Naive thymus-derived CD4-positive, alpha-beta T cell (primary cell): ENCODE data around the gene CDH4. TPM values are rescaled to one million over a fixed set of nuclear protein-coding genes. Genes with fewer than 3 reads are reported as not detected.

Source experiments
- ATAC-seq: fragments of 150-1000 bp; cut with Tn5 transposase; 2 replicates; pipeline ENCODE4 v1.10.0; 2021; ENCODE audit warnings: mild to moderate bottlenecking, moderate library complexity
- CTCF ChIA-PET: fragments of 350-600 bp; sonication (Branson Sonifier 250); formaldehyde crosslinking; loops from one replicate; lab custom pipeline; 2021; ENCODE audit warnings: antibody characterized with exemption; lab: Charles Lee
- POLR2A ChIA-PET: fragments of 350-600 bp; sonication (Branson Sonifier 250); formaldehyde crosslinking; loops from one replicate; lab custom pipeline; 2021; ENCODE audit warnings: antibody characterized with exemption, inconsistent platforms; lab: Charles Lee
- DNase-seq, 9 donors: peaks; one replicate each; pipeline versions ENCODE4 v3.0.0 to v3.0.0-alpha.2; 2020 to 2022; ENCODE audit warnings: mixed read lengths in 1 of 9
- H3K27ac ChIP-seq: one replicate; pipeline ENCODE4 v1.7.0; 2013; ENCODE audit warnings: mild to moderate bottlenecking, low read depth, low read length, moderate library complexity
- H3K27me3 ChIP-seq, 2 donors: one replicate each; pipeline ENCODE4 v1.7.0; 2013; ENCODE audit warnings: low read length in 2 of 2, mild to moderate bottlenecking in 2 of 2, moderate library complexity in 2 of 2; ENCODE audit not compliant: control insufficient read depth in 2 of 2, insufficient read depth in 2 of 2
- H3K36me3 ChIP-seq, 3 experiments: 1 replicate in 2 of 3; 2 replicates in 1 of 3; pipeline ENCODE4 v1.7.0; 2013; ENCODE audit warnings: low read length in 3 of 3, mild to moderate bottlenecking in 3 of 3, moderate library complexity in 1 of 3; ENCODE audit not compliant: insufficient read depth in 3 of 3, control insufficient read depth in 2 of 3
- H3K4me1 ChIP-seq, 2 donors: one replicate each; pipeline ENCODE4 v1.7.0; 2013; ENCODE audit warnings: low read length in 2 of 2, mild to moderate bottlenecking in 2 of 2, moderate library complexity in 1 of 2; ENCODE audit not compliant: control insufficient read depth in 2 of 2, insufficient read depth in 2 of 2
- H3K4me3 ChIP-seq: 2 replicates; pipeline ENCODE4 v1.7.0; 2013; ENCODE audit warnings: mild to moderate bottlenecking, low read length
- H3K9me3 ChIP-seq, 3 experiments: 1 replicate in 2 of 3; 2 replicates in 1 of 3; pipeline ENCODE4 v1.7.0; 2013; ENCODE audit warnings: low read length in 3 of 3; ENCODE audit not compliant: control insufficient read depth in 2 of 3
- H3K27ac Mint-ChIP-seq, 9 donors: one replicate each; pipeline ENCODE4 v1.8.0; 2020 to 2022; ENCODE audit warnings: mixed read lengths in 9 of 9, mild to moderate bottlenecking in 8 of 9, moderate library complexity in 5 of 9, inconsistent platforms in 2 of 9
- H3K27me3 Mint-ChIP-seq, 5 donors: one replicate each; pipeline ENCODE4 v1.8.0; 2021 to 2022; ENCODE audit warnings: mixed read lengths in 5 of 5, mild to moderate bottlenecking in 1 of 5
- H3K36me3 Mint-ChIP-seq, 5 donors: one replicate each; pipeline ENCODE4 v1.8.0; 2020 to 2022; ENCODE audit warnings: mixed read lengths in 5 of 5, mild to moderate bottlenecking in 3 of 5, inconsistent platforms in 1 of 5
- H3K4me1 Mint-ChIP-seq, 7 donors: one replicate each; pipeline ENCODE4 v1.8.0; 2020 to 2022; ENCODE audit warnings: mixed read lengths in 7 of 7, mild to moderate bottlenecking in 3 of 7, inconsistent platforms in 1 of 7
- H3K4me3 Mint-ChIP-seq, 10 donors: one replicate each; pipeline ENCODE4 v1.8.0; 2020 to 2022; ENCODE audit warnings: mild to moderate bottlenecking in 10 of 10, mixed read lengths in 10 of 10, moderate library complexity in 6 of 10, inconsistent platforms in 2 of 10
- H3K9me3 Mint-ChIP-seq, 11 donors: one replicate each; pipeline ENCODE4 v1.8.0; 2020 to 2022; ENCODE audit warnings: mixed read lengths in 11 of 11, mild to moderate bottlenecking in 4 of 11, inconsistent platforms in 1 of 11, moderate library complexity in 1 of 11
- intact Hi-C, 2 donors: fragments of 100-400 bp; cut with micrococcal nuclease; formaldehyde crosslinking; loops; one replicate each; pipeline ENCODE4 v1.15.1; 2023
- polyA plus RNA-seq, 2 donors: library from polyadenylated mRNA; unstranded; fragments of 300-500 nt; fragmentation: Illumina TruSeq; gene quantifications; one replicate each; pipeline ENCODE4 v1.2.3, GENCODE V29; 2021
- total RNA-seq, 6 experiments: library from RNA in 5 of 6; stranded (reverse) in 5 of 6; gene quantifications; 1 replicate in 5 of 6; 2 replicates in 1 of 6; pipeline ENCODE4 v1.2.3 and lab custom pipeline; 2021 to 2026

CDH4 gene
- total and polyA plus RNA-seq, 7 experiments from 2014 or later, result 0.05 to 0.43 (median 0.14) TPM; not detected in 1

DNA sequence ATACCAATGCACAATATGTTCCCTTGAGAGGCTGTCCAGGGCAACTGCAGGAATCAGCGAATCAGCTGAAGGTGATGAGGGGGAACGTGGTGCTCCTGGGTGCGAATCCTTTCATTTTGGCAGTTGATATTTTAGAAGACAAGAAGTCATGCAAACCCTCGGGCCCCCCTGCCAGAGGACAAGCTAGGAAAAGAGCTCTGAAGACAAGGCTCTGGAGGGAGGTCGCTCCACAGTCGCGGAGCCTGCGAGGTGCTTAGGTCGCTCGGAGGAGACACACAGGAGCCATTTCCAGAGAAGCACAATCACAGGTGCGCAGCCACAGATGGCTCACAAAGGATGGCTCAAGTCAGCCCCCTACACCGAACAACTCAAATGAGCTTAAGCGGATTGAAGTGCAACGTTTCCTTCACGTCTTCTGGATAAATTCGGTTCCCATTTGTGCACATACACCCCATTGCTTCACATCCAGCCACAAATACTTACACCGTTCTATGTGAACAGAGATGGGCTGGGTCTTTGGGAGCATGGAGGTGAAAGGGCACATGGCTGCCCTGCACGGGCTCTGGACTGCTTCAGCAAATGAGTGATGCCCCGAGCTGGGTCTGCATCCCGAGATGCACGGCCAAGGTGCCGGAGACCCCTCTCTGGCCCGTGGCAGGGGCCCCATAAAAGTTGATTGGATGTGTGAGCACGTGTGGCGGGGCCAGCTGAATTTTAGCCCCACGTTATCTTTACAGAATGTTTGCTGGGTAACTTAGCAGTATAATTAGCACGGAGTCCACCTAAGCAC is 527.3 kb downstream of the CDH4 start:
- no peak for DNase-seq
- CTCF ChIA-PET, result no interaction called here
- Mint-ChIP-seq H3K27ac (no peak overlapping the region), H3K27me3 (peaks cover 0 to 21% (median 0%) of the 10 kb centered on the region in 5 donors), H3K4me3 (no peak overlapping the region), H3K9me3 (peaks cover 5 to 27% (median 16%) of the 10 kb centered on the region in 11 donors), H3K36me3 (peaks cover 0 to 9% (median 3%) of the 10 kb centered on the region in 5 donors), H3K4me1 (no peaks in the 10 kb centered on the region)
- Histone ChIP-seq H3K36me3 (no peaks in the 10 kb centered on the region), H3K4me1 (no peaks in the 10 kb centered on the region), H3K27me3 (no peaks in the 10 kb centered on the region), H3K4me3 (no peak overlapping the region), H3K27ac (no peak overlapping the region), H3K9me3 (peaks cover 0 to 6% (median 0%) of the 10 kb centered on the region in 3 experiments)
- ATAC-seq, result no peak
- POLR2A ChIA-PET, result no interaction called here
- intact Hi-C loops, result no loop called here

DNA sequence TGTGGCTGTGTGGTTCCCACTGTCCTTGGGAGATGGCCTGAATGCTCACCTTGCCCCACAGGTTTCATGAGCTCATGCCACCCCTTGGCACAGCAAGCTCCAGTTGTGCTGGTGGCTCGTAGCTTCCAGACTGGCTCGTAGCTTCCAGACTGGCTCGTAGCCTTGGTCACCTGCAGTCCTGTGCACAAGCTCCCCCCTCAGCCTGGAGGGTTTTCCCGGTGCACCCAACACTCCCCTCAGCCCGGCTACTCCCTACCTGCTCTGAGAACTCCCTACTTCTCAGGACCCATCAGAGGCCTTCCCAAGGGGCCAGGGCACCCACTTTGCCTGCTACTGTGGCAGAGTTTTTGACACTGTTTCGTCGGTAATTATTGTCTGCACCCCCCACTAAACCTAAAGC is 528.0 kb downstream of the CDH4 start:
- H3K27me3 Mint-ChIP-seq, result peaks cover 0 to 20% (median 0%) of the 10 kb centered on the region in 5 donors
- ATAC-seq (no peak), DNase-seq (no peak)
- peaks cover 0 to 9% (median 3%) of the 10 kb centered on the region in 5 donors for H3K36me3 Mint-ChIP-seq
- no peak overlapping the region for H3K27ac ChIP-seq
- no peak overlapping the region for H3K4me3 Mint-ChIP-seq
- no peaks in the 10 kb centered on the region for H3K27me3 ChIP-seq
- no peaks in the 10 kb centered on the region for H3K36me3 ChIP-seq
- ChIA-PET CTCF (no interaction called here), POLR2A (no interaction called here)
- peaks cover 0 to 6% (median 0%) of the 10 kb centered on the region in 3 experiments for H3K9me3 ChIP-seq
- peaks cover 5 to 27% (median 16%) of the 10 kb centered on the region in 11 donors for H3K9me3 Mint-ChIP-seq
- H3K4me3 ChIP-seq, result no peak overlapping the region
- intact Hi-C loops, result no loop called here
- no peaks in the 10 kb centered on the region for H3K4me1 Mint-ChIP-seq
- no peak overlapping the region for H3K27ac Mint-ChIP-seq
- no peaks in the 10 kb centered on the region for H3K4me1 ChIP-seq

DNA sequence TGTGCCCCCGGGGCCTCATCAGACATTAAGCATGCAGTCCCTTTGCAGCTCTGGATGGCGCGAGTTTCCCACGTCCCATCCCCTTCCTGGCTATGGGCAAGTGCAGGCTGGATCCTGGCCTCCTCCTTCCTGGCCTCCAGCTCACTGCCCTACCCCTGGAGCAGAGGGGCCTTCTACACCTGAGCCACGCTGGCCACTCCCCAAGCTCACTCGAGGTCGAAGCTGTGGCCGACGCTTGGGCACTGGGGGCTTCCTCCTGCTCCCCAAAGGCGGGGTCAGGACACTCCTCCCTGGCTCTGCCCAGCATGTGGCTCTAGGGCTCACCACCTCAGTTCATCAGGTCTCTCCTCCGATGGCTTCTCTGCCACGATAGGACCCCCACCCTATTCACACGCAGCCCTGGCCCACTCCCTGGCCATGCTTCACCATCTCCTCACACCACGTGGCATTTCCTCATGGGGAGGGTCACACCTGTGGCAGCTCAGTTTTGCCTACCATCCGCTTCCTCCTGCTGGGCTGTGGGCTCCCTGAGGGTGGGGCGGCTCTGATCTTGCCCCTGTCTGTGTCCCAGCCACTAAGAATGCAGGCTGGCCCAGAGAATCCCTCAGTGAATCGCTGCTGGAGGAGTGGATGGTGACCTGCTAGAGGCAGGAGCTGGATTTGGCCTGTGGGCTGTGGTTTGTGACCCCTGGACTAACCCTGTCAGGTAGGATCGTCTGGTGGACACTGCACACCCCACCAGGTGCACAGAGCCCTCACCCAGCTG is 532.9 kb downstream of the CDH4 start:
- no peak for ATAC-seq

DNA sequence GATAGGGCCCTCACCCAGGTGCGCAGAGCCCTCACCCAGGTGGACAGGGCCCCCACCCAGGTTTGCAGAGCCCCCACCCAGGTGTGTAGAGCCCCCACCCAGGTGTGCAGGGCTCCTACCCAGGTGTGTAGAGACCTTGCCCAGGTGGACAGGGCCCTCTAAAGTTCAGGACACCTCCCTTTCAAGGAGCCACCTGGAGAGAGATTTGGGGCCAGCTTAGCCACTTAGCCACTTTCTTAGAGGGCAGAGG is 533.4 kb downstream of the CDH4 start:
- no peak overlapping the region for H3K4me3 ChIP-seq
- H3K27ac ChIP-seq, result no peak overlapping the region
- no peak overlapping the region for H3K27ac Mint-ChIP-seq
- no peaks in the 10 kb centered on the region for H3K27me3 ChIP-seq
- peaks cover 0 to 1% (median 0%) of the 10 kb centered on the region in 7 donors for H3K4me1 Mint-ChIP-seq
- peaks cover 6 to 23% (median 14%) of the 10 kb centered on the region in 11 donors for H3K9me3 Mint-ChIP-seq
- DNase-seq (no peak), ATAC-seq (no peak)
- intact Hi-C loops, result no loop called here
- H3K36me3 ChIP-seq, result no peaks in the 10 kb centered on the region
- ChIA-PET CTCF (no interaction called here), POLR2A (no interaction called here)
- H3K4me3 Mint-ChIP-seq, result no peak overlapping the region
- no peaks in the 10 kb centered on the region for H3K4me1 ChIP-seq
- peaks cover 0 to 9% (median 3%) of the 10 kb centered on the region in 5 donors for H3K36me3 Mint-ChIP-seq
- peaks cover 0 to 6% (median 0%) of the 10 kb centered on the region in 3 experiments for H3K9me3 ChIP-seq
- peaks cover 0 to 14% (median 0%) of the 10 kb centered on the region in 5 donors for H3K27me3 Mint-ChIP-seq

More for the DNA sequence above, 532.9 kb downstream of the CDH4 start:
- DNase-seq, result no peak
- Histone ChIP-seq H3K36me3 (no peaks in the 10 kb centered on the region), H3K27ac (no peak overlapping the region), H3K4me1 (no peaks in the 10 kb centered on the region), H3K27me3 (no peaks in the 10 kb centered on the region), H3K9me3 (peaks cover 0 to 6% (median 0%) of the 10 kb centered on the region in 3 experiments), H3K4me3 (no peak overlapping the region)
- ChIA-PET POLR2A (no interaction called here), CTCF (no interaction called here)
- Mint-ChIP-seq H3K27ac (no peak overlapping the region), H3K36me3 (peaks cover 0 to 9% (median 3%) of the 10 kb centered on the region in 5 donors), H3K4me3 (no peak overlapping the region), H3K9me3 (peaks cover 2 to 27% (median 14%) of the 10 kb centered on the region in 11 donors), H3K4me1 (peaks cover 0 to 1% (median 0%) of the 10 kb centered on the region in 7 donors), H3K27me3 (peaks cover 0 to 16% (median 0%) of the 10 kb centered on the region in 5 donors)
- intact Hi-C loops, result no loop called here

DNA sequence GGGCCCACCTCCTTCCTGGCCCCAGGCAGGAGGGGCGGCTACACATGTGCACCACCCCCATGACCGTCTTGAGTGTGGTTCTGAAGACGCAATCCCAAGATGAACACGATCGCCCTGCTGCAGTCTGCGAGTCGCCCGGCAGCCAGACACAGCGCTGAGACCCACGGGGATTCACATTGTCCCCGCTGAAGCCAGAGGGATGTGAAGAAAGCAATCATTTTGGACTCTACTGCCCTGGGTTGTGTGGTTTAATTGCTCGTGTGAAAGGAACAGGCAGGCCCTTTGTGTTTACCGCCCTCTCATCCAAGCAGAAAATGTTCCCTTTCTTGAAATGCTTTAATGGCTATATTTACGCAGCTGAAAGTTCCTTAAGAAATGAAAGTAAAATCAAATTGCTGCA is 534.2 kb downstream of the CDH4 start:
- Histone ChIP-seq H3K36me3 (no peaks in the 10 kb centered on the region), H3K4me1 (no peaks in the 10 kb centered on the region), H3K27me3 (no peaks in the 10 kb centered on the region), H3K27ac (no peak overlapping the region), H3K9me3 (no peaks in the 10 kb centered on the region), H3K4me3 (no peak overlapping the region)
- H3K36me3 Mint-ChIP-seq, result peaks cover 0 to 6% (median 0%) of the 10 kb centered on the region in 5 donors
- peaks cover 0 to 16% (median 8%) of the 10 kb centered on the region in 11 donors for H3K9me3 Mint-ChIP-seq
- POLR2A ChIA-PET, result no interaction called here
- H3K4me1 Mint-ChIP-seq, result peaks cover 0 to 1% (median 0%) of the 10 kb centered on the region in 7 donors
- no peak overlapping the region for H3K27ac Mint-ChIP-seq
- ATAC-seq (no peak), DNase-seq (no peak)
- H3K27me3 Mint-ChIP-seq, result peaks cover 0 to 13% (median under 1%) of the 10 kb centered on the region in 5 donors
- H3K4me3 Mint-ChIP-seq, result no peak overlapping the region
- CTCF ChIA-PET, result no interaction called here
- intact Hi-C loops, result no loop called here

DNA sequence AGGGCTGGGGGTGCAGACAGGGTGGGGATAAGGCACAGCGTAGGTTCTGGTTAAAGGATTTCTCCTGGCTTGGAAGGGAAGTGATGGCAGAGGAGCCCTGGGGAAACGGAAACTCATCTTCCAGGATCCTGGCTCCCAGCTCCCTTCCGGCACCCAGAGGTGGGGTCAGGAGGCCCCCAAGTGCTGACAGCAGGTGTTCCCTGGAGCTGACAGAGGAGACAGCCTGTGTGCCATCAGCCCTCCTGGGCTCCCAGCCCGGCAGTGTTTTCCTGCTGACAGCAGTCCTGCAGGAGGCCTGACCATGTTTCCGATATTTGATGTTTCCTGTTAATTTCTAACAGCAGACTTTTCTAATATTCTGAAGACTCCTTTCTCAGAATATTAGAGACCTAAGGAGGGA is 536.3 kb downstream of the CDH4 start:
- no peak overlapping the region for H3K4me3 Mint-ChIP-seq
- intact Hi-C loops, result no loop called here
- no peaks in the 10 kb centered on the region for H3K36me3 ChIP-seq
- no peaks in the 10 kb centered on the region for H3K36me3 Mint-ChIP-seq
- CTCF ChIA-PET, result no interaction called here
- H3K4me3 ChIP-seq, result no peak overlapping the region
- ATAC-seq, result no peak
- POLR2A ChIA-PET, result no interaction called here
- H3K4me1 Mint-ChIP-seq, result peaks cover 0 to 1% (median 0%) of the 10 kb centered on the region in 7 donors
- no peak overlapping the region for H3K27ac Mint-ChIP-seq
- peaks cover 0 to 16% (median 4%) of the 10 kb centered on the region in 5 donors for H3K27me3 Mint-ChIP-seq
- no peak overlapping the region for H3K27ac ChIP-seq
- peaks cover 0 to 15% (median 4%) of the 10 kb centered on the region in 11 donors for H3K9me3 Mint-ChIP-seq
- H3K27me3 ChIP-seq, result no peaks in the 10 kb centered on the region
- no peaks in the 10 kb centered on the region for H3K4me1 ChIP-seq
- DNase-seq, result no peak
- H3K9me3 ChIP-seq, result no peaks in the 10 kb centered on the region
